Transverse colon (tissue), 4 donors: Measurements from ENCODE around the gene WWOX.

Experiments
- EP300 ChIP-seq: sonication (generic); formaldehyde crosslinking; IDR thresholded peaks from one replicate; pipeline ENCODE4 v1.6.1; 2017; ENCODE audit warnings: antibody characterized with exemption, low read depth
- POLR2A ChIP-seq: fragments of 450-650 bp; IDR thresholded peaks from one replicate; pipeline ENCODE4 v1.6.1; 2016; ENCODE audit warnings: antibody characterized with exemption, mild to moderate bottlenecking, moderate library complexity
- POLR2AphosphoS5 ChIP-seq, 3 donors: sonication (generic); formaldehyde crosslinking; IDR thresholded peaks; one replicate each; pipeline ENCODE4 v1.6.1; 2016; ENCODE audit warnings: antibody characterized with exemption in 3 of 3
- TF ChIP-seq, protein P1 (sequence below), 5 experiments: fragments of 200-600 bp in 3 of 5; fragments of 450-650 bp in 2 of 5; sonication (generic) in 3 of 5; IDR thresholded peaks; 1 replicate in 2 of 5; 2 replicates in 3 of 5; pipeline ENCODE4 v1.5.1; 2016 to 2017; ENCODE audit warnings: antibody characterized with exemption in 5 of 5, inconsistent platforms in 3 of 5, mild to moderate bottlenecking in 2 of 5, moderate library complexity in 1 of 5

GRCh38 chr16:78543023-78543422, 443.6 kb downstream of the WWOX start:
- TF ChIP-seq POLR2AphosphoS5 (IDR thresholded peaks at IDR 0.05) (no peak), POLR2A (no peak), EP300 (no peak)
- TF ChIP-seq, protein P1, sequence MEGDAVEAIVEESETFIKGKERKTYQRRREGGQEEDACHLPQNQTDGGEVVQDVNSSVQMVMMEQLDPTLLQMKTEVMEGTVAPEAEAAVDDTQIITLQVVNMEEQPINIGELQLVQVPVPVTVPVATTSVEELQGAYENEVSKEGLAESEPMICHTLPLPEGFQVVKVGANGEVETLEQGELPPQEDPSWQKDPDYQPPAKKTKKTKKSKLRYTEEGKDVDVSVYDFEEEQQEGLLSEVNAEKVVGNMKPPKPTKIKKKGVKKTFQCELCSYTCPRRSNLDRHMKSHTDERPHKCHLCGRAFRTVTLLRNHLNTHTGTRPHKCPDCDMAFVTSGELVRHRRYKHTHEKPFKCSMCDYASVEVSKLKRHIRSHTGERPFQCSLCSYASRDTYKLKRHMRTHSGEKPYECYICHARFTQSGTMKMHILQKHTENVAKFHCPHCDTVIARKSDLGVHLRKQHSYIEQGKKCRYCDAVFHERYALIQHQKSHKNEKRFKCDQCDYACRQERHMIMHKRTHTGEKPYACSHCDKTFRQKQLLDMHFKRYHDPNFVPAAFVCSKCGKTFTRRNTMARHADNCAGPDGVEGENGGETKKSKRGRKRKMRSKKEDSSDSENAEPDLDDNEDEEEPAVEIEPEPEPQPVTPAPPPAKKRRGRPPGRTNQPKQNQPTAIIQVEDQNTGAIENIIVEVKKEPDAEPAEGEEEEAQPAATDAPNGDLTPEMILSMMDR (IDR thresholded peaks at IDR 0.05): no peak
